Neutrophil (primary cell): ENCODE results near the gene ELF3.
"Not testable (repeated sequence)": the region's sequence is repeated elsewhere in the genome, so short reads cannot be mapped to it uniquely, and the experiment has no call there.

ENCODE experiments used
- H3K27ac ChIP-seq: fragments of 200-600 bp; sonication (generic); 2 replicates; pipeline ENCODE4 v1.5.1; 2016; ENCODE audit warnings: mild to moderate bottlenecking, moderate library complexity
- H3K27me3 ChIP-seq: fragments of 200-600 bp; sonication (generic); 2 replicates; pipeline ENCODE4 v1.6.0; 2016; ENCODE audit warnings: mild to moderate bottlenecking
- H3K36me3 ChIP-seq: fragments of 200-600 bp; sonication (generic); 2 replicates; pipeline ENCODE4 v1.5.1; 2017
- H3K4me1 ChIP-seq, 2 experiments: fragments of 200-600 bp in 1 of 2; sonication (generic) in 1 of 2; 1 replicate in 1 of 2; 2 replicates in 1 of 2; pipeline versions ENCODE4 v1.5.1 to v1.6.1; 2013 to 2016; ENCODE audit warnings: low read depth in 1 of 2, low read length in 1 of 2, mild to moderate bottlenecking in 1 of 2, moderate library complexity in 1 of 2; ENCODE audit not compliant: control insufficient read depth in 1 of 2, insufficient read depth in 1 of 2
- H3K4me3 ChIP-seq, 2 experiments: fragments of 200-600 bp in 1 of 2; sonication (generic) in 1 of 2; 1 replicate in 1 of 2; 2 replicates in 1 of 2; pipeline ENCODE4 v1.5.1; 2013 to 2016; ENCODE audit warnings: low read depth in 1 of 2, low read length in 1 of 2, mild to moderate bottlenecking in 1 of 2, moderate library complexity in 1 of 2
- H3K9me3 ChIP-seq: fragments of 200-600 bp; sonication (generic); 2 replicates; pipeline ENCODE4 v1.5.1; 2016
- CTCF ChIP-seq: fragments of 200-600 bp; sonication (generic); IDR thresholded peaks from 2 replicates; pipeline ENCODE4 v1.5.1; 2016; ENCODE audit warnings: antibody characterized with exemption

ELF3 gene

GRCh38 chr1:202049129-202049528, 38.7 kb downstream of the ELF3 start:
- H3K27ac ChIP-seq: no peak overlapping the region
- no peak overlapping the region for H3K4me3 ChIP-seq
- H3K36me3 ChIP-seq: no peaks in the 10 kb centered on the region
- no peaks in the 10 kb centered on the region for H3K9me3 ChIP-seq
- no peak for TF ChIP-seq CTCF
- H3K4me1 ChIP-seq: no peaks in the 10 kb centered on the region
- peaks cover 4% of the 10 kb centered on the region for H3K27me3 ChIP-seq

- no peak for TF ChIP-seq CTCF
- no peaks in the 10 kb centered on the region for H3K4me1 ChIP-seq
Measured at GRCh38 chr1:202054094-202054493, 43.7 kb downstream of the ELF3 start.

GRCh38 chr1:202054673-202055072, 44.3 kb downstream of the ELF3 start:
- not testable (repeated sequence) for H3K4me1 ChIP-seq, H3K36me3 ChIP-seq, H3K27ac ChIP-seq, H3K27me3 ChIP-seq, H3K4me3 ChIP-seq, H3K9me3 ChIP-seq

More at GRCh38 chr1:202054094-202054493, 43.7 kb downstream of the ELF3 start:
- H3K4me3 ChIP-seq: no peak overlapping the region
- H3K27ac ChIP-seq: no peak overlapping the region
- H3K27me3 ChIP-seq: no peaks in the 10 kb centered on the region
- no peaks in the 10 kb centered on the region for H3K9me3 ChIP-seq
- H3K36me3 ChIP-seq: no peaks in the 10 kb centered on the region

GRCh38 chr1:202056644-202057334, 46.4 kb downstream of the ELF3 start:
- TF ChIP-seq CTCF: no peak
- no peaks in the 10 kb centered on the region for H3K4me1 ChIP-seq
- no peak overlapping the region for H3K27ac ChIP-seq
- H3K36me3 ChIP-seq: no peaks in the 10 kb centered on the region
- no peaks in the 10 kb centered on the region for H3K9me3 ChIP-seq
- no peaks in the 10 kb centered on the region for H3K27me3 ChIP-seq
- H3K4me3 ChIP-seq: no peak overlapping the region

- H3K36me3 ChIP-seq, H3K4me3 ChIP-seq, H3K27me3 ChIP-seq, H3K27ac ChIP-seq, H3K9me3 ChIP-seq, H3K4me1 ChIP-seq: not testable (repeated sequence)
Measured at GRCh38 chr1:202057335-202057704, 46.9 kb downstream of the ELF3 start.

GRCh38 chr1:202058001-202058908, 47.9 kb downstream of the ELF3 start:
- no peak for TF ChIP-seq CTCF
- Histone ChIP-seq H3K4me1 (no peaks in the 10 kb centered on the region), H3K27me3 (no peaks in the 10 kb centered on the region), H3K4me3 (no peak overlapping the region), H3K27ac (no peak overlapping the region), H3K36me3 (no peaks in the 10 kb centered on the region), H3K9me3 (no peaks in the 10 kb centered on the region)
